Umbilical cord (tissue), 2 donors: ENCODE data around the gene OAS3. TPM values are rescaled to one million over a fixed set of nuclear protein-coding genes. Genes with fewer than 3 reads are reported as not detected.
"Not testable (repeated sequence)": the region's sequence is repeated elsewhere in the genome, so short reads cannot be mapped to it uniquely, and the experiment has no call there.

ENCODE experiments used
- DNase-seq: peaks from one replicate; pipeline ENCODE4 v3.0.0-alpha.2; 2015; ENCODE audit warnings: low spot score
- total RNA-seq: library from RNA; depleted of rRNA; stranded (reverse); fragments of >200 nt; gene quantifications from one replicate; pipeline ENCODE4 v1.2.3, GENCODE V29; 2014; ENCODE audit warnings: low replicate concordance; ENCODE audit not compliant: insufficient read depth

The OAS3 gene
- total RNA-seq, 1 donor from 2014 or later, result 8.4 TPM

DNA sequence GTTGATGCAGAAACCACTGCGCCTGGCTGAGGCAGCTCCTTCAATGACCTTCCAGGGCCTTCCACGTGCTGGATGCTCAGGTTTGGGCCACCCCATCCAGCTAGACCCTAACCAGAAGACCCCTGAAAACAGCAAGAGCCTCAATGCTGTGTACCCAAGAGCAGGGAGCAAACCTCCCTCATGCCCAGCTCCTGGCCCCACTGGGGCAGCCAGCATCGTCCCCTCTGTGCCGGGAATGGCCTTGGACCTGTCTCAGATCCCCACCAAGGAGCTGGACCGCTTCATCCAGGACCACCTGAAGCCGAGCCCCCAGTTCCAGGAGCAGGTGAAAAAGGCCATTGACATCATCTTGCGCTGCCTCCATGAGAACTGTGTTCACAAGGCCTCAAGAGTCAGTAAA lies 10.5 kb downstream of the OAS3 start:
- no peak for DNase-seq

DNA sequence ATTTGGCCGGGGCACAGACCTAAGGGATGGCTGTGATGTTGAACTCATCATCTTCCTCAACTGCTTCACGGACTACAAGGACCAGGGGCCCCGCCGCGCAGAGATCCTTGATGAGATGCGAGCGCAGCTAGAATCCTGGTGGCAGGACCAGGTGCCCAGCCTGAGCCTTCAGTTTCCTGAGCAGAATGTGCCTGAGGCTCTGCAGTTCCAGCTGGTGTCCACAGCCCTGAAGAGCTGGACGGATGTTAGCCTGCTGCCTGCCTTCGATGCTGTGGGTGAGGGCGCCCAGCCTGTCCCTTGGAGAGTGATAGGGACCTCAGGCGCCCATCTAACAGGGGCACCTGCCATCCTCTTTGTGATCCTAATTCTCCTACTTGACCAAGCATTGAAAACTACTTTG lies 12.4 kb downstream of the OAS3 start:
- no peak for DNase-seq

DNA sequence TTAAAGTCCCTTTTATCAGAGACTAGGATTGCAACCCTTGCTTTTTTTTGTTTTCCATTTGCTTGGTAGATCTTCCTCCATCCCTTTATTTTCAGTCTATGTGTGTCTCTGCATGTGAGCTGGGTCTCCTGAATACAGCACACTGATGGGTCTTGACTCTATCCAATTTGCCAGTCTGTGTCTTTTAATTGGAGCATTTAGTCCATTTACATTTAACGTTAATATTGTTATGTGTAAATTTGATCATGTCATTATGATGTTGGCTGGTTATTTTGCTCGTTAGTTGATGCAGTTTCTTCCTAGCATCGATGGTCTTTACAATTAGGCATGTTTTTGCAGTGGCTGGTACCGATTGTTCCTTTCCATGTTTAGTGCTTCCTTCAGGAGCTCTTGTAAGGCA lies 18.9 kb downstream of the OAS3 start:
- DNase-seq, result not testable (repeated sequence)

DNA sequence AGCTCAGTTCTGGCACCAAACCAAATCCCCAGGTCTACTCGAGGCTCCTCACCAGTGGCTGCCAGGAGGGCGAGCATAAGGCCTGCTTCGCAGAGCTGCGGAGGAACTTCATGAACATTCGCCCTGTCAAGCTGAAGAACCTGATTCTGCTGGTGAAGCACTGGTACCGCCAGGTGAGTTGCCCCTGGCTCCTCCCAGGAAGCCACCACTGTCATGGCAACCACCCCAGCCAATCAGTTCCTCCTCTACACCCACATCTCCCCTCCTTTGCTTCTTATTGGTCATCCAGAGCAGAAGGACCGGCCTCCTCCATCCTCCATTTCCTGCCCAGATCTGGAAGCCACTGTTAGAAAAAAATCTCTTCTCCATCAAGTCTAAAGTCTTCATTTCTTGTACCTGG lies 22.8 kb downstream of the OAS3 start:
- DNase-seq, result no peak

DNA sequence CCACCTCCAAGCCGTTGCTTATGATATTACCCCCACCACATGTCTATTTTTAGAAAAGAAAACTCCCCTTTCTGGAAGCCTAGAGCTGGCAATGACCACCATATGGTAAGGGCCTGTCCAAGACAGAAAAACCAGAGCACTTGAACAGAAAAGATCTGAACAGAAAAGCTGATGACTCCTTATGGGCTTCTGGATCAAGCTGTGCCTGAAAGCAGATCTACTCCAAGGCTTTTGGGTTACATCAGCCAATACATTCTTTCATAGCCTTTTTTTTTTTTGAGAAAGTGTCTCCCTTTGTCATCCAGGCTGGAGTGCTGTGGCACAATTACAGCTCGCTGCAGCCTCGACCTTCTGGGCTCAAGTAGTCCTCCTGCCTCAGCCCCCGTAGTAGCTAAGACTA lies 23.3 kb downstream of the OAS3 start:
- no peak for DNase-seq

DNA sequence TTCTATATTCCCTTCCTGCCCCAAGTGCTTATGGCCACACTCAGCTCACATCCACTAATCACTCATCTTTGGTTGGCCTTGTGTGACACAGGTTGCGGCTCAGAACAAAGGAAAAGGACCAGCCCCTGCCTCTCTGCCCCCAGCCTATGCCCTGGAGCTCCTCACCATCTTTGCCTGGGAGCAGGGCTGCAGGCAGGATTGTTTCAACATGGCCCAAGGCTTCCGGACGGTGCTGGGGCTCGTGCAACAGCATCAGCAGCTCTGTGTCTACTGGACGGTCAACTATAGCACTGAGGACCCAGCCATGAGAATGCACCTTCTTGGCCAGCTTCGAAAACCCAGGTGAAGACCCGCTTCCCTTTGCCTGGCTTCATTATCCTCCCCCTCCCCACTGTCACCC lies 24.3 kb downstream of the OAS3 start:
- no peak for DNase-seq

DNA sequence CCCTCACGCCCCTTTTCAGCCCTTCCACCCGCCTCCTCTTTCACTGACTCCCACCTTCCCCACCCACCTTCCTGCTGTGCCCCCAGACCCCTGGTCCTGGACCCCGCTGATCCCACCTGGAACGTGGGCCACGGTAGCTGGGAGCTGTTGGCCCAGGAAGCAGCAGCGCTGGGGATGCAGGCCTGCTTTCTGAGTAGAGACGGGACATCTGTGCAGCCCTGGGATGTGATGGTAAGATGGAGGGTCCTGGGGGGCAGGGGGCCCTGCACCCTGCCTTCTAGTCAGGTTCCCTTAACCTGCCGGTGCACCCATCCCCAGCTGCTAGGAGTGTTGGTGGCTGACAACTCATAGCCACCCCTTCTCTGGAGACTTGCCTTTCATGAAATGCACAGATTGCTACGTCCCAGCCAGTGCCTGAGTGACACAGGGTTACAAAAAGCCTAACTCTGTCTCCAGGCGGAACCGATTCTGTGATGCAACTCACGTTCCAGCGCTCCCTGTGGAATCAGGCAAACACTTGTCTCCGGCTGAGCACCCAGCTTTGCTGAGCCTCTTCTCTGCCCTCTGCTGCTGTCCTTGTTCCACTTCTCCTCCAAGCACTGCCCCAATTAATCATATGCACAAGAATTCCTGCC lies 25.1 kb downstream of the OAS3 start:
- no peak for DNase-seq

DNA sequence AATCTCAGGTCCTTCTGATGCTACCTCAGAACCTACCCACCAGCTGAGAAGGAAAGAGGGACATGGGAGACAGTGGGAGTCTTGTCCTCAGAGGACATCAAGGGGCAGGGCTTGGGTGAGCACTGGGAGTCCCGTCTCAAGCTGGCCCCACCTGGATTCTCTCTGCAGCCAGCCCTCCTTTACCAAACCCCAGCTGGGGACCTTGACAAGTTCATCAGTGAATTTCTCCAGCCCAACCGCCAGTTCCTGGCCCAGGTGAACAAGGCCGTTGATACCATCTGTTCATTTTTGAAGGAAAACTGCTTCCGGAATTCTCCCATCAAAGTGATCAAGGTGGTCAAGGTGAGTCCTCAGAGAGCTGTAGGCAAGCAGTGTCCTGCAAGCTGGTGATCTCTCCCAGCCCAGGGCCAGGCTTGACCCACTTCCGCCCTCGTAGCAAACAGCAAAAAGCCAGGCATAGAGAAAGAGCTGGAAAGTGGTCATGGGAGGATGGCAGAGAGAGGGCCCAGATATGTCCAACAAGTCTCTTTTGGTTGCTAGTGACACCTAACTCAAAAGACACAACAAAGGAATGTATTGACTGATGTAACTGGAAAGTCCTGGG lies 25.9 kb downstream of the OAS3 start:
- DNase-seq, result no peak

DNA sequence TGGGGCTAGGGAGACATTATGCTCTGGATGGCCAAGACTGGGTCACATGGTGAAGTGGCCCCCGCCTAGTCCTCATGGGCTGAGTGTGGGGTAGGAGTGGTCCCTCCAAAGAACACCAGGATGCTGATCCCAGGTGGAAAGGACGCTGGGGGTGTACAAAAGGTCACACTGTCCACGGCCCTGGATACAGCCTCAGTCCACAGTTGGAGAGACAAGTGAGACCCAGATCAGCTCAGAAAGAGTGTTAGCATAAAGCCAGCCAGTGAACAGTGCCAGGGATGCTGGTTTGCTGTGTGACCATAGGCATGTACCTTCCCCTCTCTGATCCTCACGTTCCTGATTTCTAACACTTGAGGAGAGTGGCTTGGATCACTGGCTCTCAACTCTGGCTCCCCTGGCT lies 26.6 kb downstream of the OAS3 start:
- no peak for DNase-seq

DNA sequence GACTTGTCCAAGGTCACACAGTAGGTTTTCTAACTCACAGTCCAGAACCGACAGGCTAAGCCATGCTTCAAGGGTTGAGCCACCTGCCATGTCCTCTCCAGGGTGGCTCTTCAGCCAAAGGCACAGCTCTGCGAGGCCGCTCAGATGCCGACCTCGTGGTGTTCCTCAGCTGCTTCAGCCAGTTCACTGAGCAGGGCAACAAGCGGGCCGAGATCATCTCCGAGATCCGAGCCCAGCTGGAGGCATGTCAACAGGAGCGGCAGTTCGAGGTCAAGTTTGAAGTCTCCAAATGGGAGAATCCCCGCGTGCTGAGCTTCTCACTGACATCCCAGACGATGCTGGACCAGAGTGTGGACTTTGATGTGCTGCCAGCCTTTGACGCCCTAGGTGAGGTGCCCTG lies 27.4 kb downstream of the OAS3 start:
- no peak for DNase-seq

DNA sequence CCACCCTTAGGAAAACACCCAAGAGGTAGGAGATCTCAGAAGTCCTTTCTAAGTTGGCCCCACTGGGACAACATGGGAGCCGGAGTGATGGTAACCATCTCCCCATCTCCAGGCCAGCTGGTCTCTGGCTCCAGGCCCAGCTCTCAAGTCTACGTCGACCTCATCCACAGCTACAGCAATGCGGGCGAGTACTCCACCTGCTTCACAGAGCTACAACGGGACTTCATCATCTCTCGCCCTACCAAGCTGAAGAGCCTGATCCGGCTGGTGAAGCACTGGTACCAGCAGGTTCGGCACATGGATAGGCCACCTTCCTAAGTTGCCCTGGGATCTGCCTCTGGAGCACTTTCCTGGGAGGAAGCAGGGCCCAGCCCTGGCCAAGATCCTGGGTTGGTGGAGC lies 29.0 kb downstream of the OAS3 start:
- DNase-seq, result no peak

DNA sequence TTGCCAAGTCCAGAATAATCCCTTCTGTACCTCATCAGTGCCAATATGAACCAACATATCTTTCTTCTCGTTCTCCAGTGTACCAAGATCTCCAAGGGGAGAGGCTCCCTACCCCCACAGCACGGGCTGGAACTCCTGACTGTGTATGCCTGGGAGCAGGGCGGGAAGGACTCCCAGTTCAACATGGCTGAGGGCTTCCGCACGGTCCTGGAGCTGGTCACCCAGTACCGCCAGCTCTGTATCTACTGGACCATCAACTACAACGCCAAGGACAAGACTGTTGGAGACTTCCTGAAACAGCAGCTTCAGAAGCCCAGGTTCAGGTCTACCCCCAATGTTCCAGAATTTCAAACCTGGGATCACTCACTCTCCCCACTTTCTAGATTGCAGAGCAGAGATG lies 29.6 kb downstream of the OAS3 start:
- no peak for DNase-seq

DNA sequence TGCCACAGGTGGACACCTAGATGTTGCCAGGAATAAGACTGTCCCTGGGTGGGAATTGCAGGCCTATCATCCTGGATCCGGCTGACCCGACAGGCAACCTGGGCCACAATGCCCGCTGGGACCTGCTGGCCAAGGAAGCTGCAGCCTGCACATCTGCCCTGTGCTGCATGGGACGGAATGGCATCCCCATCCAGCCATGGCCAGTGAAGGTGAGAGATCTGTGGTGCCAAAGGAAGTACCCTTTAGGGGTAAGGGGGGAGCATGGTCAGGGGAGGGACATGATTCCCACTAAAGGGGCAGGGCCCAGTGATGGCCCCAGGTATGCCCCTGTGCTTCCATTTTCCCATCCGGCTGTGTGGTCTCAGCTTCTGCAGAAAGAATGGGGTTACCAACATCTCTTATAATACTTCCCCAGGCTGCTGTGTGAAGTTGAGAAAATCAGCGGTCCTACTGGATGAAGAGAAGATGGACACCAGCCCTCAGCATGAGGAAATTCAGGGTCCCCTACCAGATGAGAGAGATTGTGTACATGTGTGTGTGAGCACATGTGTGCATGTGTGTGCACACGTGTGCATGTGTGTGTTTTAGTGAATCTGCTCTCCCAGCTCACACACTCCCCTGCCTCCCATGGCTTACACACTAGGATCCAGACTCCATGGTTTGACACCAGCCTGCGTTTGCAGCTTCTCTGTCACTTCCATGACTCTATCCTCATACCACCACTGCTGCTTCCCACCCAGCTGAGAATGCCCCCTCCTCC lies 31.5 kb downstream of the OAS3 start:
- no peak for DNase-seq

DNA sequence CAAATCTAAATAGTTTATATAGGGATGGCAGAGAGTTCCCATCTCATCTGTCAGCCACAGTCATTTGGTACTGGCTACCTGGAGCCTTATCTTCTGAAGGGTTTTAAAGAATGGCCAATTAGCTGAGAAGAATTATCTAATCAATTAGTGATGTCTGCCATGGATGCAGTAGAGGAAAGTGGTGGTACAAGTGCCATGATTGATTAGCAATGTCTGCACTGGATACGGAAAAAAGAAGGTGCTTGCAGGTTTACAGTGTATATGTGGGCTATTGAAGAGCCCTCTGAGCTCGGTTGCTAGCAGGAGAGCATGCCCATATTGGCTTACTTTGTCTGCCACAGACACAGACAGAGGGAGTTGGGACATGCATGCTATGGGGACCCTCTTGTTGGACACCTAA lies 32.1 kb downstream of the OAS3 start:
- no peak for DNase-seq

DNA sequence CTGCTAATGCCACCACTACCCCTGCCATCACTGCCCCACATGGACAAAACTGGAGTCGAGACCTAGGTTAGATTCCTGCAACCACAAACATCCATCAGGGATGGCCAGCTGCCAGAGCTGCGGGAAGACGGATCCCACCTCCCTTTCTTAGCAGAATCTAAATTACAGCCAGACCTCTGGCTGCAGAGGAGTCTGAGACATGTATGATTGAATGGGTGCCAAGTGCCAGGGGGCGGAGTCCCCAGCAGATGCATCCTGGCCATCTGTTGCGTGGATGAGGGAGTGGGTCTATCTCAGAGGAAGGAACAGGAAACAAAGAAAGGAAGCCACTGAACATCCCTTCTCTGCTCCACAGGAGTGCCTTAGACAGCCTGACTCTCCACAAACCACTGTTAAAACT lies 33.0 kb downstream of the OAS3 start:
- DNase-seq, result peak; percentile 8

DNA sequence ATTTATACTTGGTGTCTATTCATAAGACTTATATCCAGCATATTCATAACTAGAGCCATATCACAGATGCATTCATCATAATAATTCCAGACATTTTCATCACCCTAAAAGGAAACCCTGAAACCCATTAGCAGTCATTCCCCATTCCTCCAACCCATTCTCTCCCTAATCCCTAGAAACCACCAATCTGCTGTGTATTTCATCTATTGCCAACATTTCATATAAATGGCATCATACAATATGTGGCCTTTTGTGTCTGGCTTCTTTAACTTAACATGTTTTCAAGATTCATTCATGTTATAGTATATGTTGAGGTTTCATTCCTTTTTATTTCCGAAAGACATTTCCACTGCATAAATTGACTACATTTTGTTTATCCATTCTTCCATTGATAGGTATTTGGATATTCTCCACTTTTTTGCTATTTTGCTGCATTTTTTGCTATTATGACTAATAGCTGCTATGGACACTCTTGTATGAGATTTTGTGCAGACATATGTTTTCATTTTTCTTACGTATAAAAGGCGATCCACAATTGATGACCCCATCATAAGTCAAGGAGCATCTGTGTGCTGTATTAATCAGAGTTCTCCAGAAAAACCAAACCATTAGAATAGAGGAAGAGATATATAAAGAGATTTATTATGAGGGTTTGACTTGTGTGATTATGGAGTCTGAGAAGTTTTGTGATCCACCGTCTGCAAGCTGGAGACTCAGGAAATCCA lies 34.9 kb downstream of the OAS3 start:
- DNase-seq, result peak; percentile 4

DNA sequence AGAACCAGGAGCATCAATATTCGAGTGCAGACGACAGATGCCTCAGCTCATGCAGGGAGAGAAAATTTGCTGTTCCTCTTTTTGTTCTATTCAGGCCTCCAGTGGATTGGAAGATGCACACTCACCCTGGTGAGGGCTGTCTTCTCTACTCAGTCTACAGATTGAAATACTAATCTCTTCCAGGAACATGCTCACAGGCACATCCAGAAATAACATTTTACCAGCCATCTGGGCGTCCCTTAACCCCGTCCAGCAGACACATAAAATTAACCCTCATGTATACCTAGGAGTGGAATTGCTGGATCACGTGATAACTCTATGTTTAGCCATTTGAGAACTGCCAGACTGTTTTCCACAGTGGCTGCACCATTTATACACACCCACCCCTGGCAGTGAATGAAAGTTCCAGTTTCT lies 35.6 kb downstream of the OAS3 start:
- peak; percentile 24 for DNase-seq

DNA sequence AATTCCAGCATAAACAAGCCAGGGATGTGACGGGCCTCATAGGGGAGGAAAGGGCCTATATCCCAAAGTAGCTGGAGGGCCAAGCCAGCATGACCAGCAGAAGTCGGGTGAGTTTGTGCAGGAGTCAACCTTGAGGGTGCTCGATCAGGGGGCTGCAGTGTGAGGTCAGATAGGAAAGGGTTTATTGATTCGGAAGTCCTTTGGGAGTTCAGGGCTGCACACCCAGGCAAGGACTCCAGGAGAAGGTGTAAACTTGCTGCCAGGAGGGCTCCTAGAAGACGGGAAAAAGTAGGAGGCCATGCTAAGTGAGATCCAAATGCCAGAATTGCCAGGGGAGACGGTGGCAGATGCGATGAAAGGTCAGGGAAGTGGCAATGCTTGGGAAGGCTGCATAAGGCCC lies 36.6 kb downstream of the OAS3 start:
- DNase-seq, result no peak

DNA sequence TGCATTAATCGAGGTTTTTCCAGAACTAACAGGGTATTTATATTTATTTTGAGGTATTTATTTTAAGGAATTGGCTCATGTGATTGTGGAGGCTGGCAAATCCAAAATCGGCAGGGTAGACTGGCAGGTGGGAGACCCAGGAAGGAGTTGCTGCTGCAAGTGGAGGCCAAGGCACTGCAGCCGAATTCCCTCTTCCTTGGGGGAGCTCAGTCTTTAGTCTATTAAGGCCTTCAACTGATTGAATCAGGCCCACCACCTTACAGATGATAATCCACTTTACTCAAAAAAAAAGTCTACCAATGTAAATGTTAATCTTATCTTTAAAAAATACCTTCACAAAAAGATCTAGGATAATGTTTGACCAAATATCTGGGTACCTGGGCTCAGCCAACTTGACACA lies 38.9 kb downstream of the OAS3 start:
- no peak for DNase-seq

DNA sequence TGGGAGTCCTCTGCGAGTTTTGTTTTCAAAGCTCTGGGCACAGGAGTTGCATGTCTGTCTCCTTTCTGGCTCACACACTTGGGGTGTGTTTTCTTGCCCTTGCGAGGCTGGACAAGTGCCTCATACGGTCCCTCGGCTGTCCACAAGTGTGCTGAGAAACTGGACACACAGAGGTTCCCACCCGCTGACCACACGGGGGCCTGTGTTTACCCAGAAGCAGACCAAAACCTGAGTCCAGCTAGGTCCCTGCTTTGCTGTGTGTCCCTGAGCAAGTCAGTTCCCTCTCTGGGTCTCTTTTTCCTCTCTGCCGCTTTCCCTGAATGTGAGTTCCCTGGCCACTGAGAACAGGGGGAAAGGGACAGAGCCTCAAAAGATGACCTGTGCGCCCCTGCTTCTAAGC lies 39.4 kb downstream of the OAS3 start:
- no peak for DNase-seq

DNA sequence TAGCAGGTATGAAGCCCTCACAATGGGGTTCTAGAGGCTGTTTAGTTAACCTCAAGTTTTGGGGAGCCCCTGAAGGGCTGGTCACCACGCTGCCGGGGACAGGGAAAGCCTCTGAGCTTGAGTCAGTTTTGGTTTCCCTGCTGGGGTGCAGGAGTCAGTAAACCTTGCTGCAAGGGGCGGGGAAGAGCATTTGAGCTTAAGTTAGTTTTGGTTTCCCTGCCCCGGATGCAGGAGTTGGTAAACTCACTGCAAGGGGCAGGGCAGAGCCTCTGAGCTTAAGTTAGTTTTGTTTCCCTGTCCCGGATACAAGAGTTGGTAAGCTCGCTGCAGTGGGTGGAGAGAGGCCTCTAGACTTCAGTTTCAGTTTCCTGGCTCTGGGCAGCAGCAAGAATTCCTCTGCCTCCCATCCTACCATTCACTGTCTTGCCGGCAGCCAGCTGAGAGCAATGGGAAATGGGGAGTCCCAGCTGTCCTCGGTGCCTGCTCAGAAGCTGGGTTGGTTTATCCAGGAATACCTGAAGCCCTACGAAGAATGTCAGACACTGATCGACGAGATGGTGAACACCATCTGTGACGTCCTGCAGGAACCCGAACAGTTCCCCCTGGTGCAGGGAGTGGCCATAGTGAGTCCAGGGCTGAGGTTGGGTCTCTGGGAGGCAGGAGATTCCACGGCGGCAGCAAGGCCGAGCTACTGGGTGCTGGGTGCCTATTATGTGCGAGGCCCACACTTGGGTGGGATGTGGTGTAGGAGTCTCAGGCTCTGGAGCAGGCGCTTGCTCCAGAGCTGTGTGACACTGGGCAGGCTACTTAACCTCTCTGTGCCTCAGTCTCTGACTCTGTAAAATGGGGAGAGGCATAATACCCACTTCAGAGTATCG lies 40.1 kb downstream of the OAS3 start, which contains the start of gene OAS2:
Gene OAS2 (plus strand): TSS at position 357 of the 878 bp plus-strand sequence. CDS start 90 bp downstream, at position 447.
- peak; percentile 53 for DNase-seq
